HL-60 (cell line): Measurements from ENCODE around the gene CCL8.

ENCODE experiments used
- DNase-seq, 2 experiments: peaks; one replicate each; pipeline ENCODE4 v3.0.0-alpha.2; 2010 to 2020; ENCODE audit warnings: low read depth in 1 of 2, low spot score in 1 of 2
- H3K27ac ChIP-seq: fragments of 250-450 bp; sonication (Bioruptor Pico); replicated peaks from 2 replicates; pipeline ENCODE4 v1.5.1; 2020; ENCODE audit warnings: mild to moderate bottlenecking, moderate library complexity
- H3K27me3 ChIP-seq: fragments of 250-450 bp; sonication (Bioruptor Pico); 2 replicates; pipeline ENCODE4 v1.5.1; 2021; ENCODE audit warnings: mild to moderate bottlenecking, moderate library complexity; ENCODE audit not compliant: insufficient read depth, poor library complexity, severe bottlenecking
- H3K4me3 ChIP-seq: replicated peaks from 2 replicates; pipeline ENCODE4 v1.5.1; 2011; ENCODE audit warnings: mild to moderate bottlenecking, control low read depth, low read length; ENCODE audit not compliant: insufficient read depth
- CTCF ChIP-seq: IDR thresholded peaks from one replicate; pipeline ENCODE4 v1.5.1; 2011; ENCODE audit warnings: low read length, control low read depth, inconsistent platforms; ENCODE audit not compliant: insufficient read depth
- GABPA ChIP-seq: IDR thresholded peaks from 2 replicates; pipeline ENCODE4 v1.6.1; 2012; ENCODE audit warnings: low read depth
- POLR2AphosphoS5 ChIP-seq: IDR thresholded peaks from 2 replicates; pipeline ENCODE4 v1.6.1; 2012; ENCODE audit warnings: low read depth
- REST ChIP-seq: IDR thresholded peaks from 2 replicates; pipeline ENCODE4 v1.6.1; 2012; ENCODE audit warnings: low read depth; ENCODE audit not compliant: insufficient replicate concordance
- SPI1 ChIP-seq: IDR thresholded peaks from 2 replicates; pipeline ENCODE4 v1.6.1; 2012; ENCODE audit warnings: low read depth, mild to moderate bottlenecking, borderline replicate concordance

The CCL8 gene

DNA sequence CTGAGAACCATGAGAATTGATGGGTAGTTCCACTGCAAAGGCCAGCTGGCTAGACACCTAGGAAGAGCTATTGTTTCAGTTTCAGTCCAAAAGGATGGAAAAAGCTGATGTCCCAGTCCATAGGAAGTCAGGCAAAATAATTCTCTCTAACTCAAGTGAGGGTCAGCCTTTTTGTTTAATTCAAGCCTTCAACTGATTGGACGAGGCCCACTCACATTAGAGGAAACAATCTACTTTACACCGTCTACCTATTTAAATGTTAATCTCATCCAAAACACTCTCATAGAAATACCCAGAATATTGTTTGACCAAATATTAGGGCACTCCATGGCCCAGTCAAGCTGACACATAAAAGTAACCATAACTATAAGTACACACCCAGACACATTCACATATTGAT lies 22.7 kb downstream of the CCL8 start:
- H3K27ac ChIP-seq = no peak overlapping the region
- TF ChIP-seq POLR2AphosphoS5 = no peak
- TF ChIP-seq GABPA = no peak
- TF ChIP-seq SPI1 = no peak
- TF ChIP-seq REST = no peak
- TF ChIP-seq CTCF = no peak
- no peaks in the 10 kb centered on the region for H3K27me3 ChIP-seq
- no peak overlapping the region for H3K4me3 ChIP-seq
- DNase-seq = no peak

DNA sequence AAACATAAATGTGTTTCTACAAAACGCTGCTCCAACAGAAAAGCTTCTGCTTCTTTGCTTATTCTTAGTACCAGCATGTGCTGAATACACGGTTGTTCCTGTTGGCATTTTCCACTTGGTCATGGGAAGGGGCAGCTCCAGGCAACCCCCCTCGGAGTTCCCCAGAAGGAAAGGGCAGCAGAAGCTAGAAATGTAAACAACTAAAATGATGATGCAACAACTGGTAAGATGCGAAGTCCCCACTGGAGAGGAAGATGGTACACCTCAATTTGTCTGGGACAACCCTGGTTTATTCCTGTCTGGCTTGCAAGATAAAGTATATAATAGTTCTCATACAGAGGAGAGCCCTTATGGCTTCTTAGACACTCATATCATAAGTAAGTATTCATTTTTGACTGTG lies 27.8 kb downstream of the CCL8 start:
- Histone ChIP-seq H3K27me3 (no peaks in the 10 kb centered on the region), H3K4me3 (no peak overlapping the region), H3K27ac (no peak overlapping the region)
- DNase-seq = no peak
- no peak for TF ChIP-seq SPI1
- no peak for TF ChIP-seq GABPA
- no peak for TF ChIP-seq POLR2AphosphoS5
- TF ChIP-seq REST = no peak
- no peak for TF ChIP-seq CTCF

GRCh38 chr17:34349751-34350150 lies 30.5 kb downstream of the CCL8 start:
- no peak for DNase-seq
- Histone ChIP-seq H3K27me3 (no peaks in the 10 kb centered on the region), H3K4me3 (no peak overlapping the region), H3K27ac (no peak overlapping the region)
- TF ChIP-seq POLR2AphosphoS5 (no peak), CTCF (no peak), SPI1 (no peak), GABPA (no peak), REST (no peak)
